SU-DHL-6 (cell line): ENCODE results near the gene PF4V1.

ENCODE experiments used
- CTCF ChIP-seq: fragments of 200-600 bp; sonication (generic); IDR thresholded peaks from one replicate; pipeline ENCODE4 v1.5.1; 2017; ENCODE audit warnings: antibody characterized with exemption, mild to moderate bottlenecking, low read length, moderate library complexity; ENCODE audit not compliant: insufficient read depth, poor library complexity, severe bottlenecking
- EZH2phosphoT487 ChIP-seq: fragments of 200-600 bp; sonication (generic), shearing (Covaris generic); conservative IDR thresholded peaks from 2 replicates; pipeline ENCODE4 v1.6.1; 2018; ENCODE audit warnings: mild to moderate bottlenecking, antibody characterized with exemption, low read length, moderate library complexity, mixed read lengths

- TF ChIP-seq CTCF (no peak), EZH2phosphoT487 (no peak)
These were observed 14.7 kb downstream of the PF4V1 start for GRCh38 chr4:73867783-73868182.
